ENCODE measurements around the gene RXFP2. TPM values are rescaled to one million over a fixed set of nuclear protein-coding genes. Genes with fewer than 3 reads are reported as not detected.

The RXFP2 gene
- polyA plus RNA-seq, 1 experiment: not detected

DNA sequence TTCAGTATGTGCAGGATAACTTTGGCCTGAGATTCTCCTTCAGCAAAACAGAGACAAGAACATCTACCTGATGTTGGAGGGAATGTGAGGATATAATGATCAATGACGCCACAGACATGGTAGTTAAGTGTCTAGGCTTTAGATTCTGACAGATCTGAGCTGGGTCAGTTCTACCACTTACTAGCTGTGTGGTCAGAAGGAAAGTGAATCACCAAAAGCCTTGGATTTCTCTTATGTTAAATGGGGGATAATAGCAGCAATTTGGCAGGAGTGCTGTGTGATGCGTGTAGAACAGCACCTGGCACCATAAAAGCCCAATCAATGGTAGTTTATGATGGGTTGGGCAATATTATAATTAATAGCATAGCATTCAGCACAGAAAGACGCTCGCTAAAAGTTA lies 41.7 kb downstream of the RXFP2 start:
- ChIA-PET CTCF (no interaction called here), POLR2A (no interaction called here)
- H3K27me3 ChIP-seq (ENCODE audit: control insufficient read depth, insufficient read depth, low read length): no peaks in the 10 kb centered on the region
- TF ChIP-seq, protein P1, sequence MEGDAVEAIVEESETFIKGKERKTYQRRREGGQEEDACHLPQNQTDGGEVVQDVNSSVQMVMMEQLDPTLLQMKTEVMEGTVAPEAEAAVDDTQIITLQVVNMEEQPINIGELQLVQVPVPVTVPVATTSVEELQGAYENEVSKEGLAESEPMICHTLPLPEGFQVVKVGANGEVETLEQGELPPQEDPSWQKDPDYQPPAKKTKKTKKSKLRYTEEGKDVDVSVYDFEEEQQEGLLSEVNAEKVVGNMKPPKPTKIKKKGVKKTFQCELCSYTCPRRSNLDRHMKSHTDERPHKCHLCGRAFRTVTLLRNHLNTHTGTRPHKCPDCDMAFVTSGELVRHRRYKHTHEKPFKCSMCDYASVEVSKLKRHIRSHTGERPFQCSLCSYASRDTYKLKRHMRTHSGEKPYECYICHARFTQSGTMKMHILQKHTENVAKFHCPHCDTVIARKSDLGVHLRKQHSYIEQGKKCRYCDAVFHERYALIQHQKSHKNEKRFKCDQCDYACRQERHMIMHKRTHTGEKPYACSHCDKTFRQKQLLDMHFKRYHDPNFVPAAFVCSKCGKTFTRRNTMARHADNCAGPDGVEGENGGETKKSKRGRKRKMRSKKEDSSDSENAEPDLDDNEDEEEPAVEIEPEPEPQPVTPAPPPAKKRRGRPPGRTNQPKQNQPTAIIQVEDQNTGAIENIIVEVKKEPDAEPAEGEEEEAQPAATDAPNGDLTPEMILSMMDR (IDR thresholded peaks at IDR 0.05; ENCODE audit: low read depth, low read length): no peak
- H3K4me3 ChIP-seq (ENCODE audit: low read depth, low read length): no peak overlapping the region
- no peak overlapping the region for H3K27ac ChIP-seq (ENCODE audit: low read depth, low read length)
- no peaks in the 10 kb centered on the region for H3K9me3 ChIP-seq (ENCODE audit: control insufficient read depth, insufficient read depth, low read length)
- no peak for DNase-seq (ENCODE audit: low read depth, low spot score)

DNA sequence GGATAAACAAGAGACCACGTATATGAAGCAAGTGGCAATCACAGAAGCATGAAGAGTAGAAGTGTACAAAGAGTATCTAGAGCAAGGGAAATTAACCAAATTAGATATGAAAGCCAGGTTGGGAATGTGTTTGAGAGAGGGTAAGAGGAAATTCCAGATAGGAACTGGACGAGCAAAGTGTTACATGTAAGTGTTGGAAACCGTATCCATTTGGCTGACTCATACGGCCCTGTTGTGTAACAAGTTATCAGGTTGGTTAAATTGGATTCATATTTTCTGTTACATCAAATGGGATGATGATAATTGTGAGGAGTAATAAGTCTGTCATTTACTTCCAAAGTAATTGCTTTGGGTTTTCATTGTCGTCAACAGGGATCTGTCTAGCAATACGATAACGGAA lies 46.7 kb downstream of the RXFP2 start:
- CTCF ChIA-PET: no interaction called here
- DNase-seq (ENCODE audit: low read depth, low spot score): no peak
- H3K9me3 ChIP-seq (ENCODE audit: control insufficient read depth, insufficient read depth, low read length): no peaks in the 10 kb centered on the region
- no peaks in the 10 kb centered on the region for H3K27me3 ChIP-seq (ENCODE audit: control insufficient read depth, insufficient read depth, low read length)
- H3K4me3 ChIP-seq (ENCODE audit: low read depth, low read length): no peak overlapping the region
- no peak overlapping the region for H3K27ac ChIP-seq (ENCODE audit: low read depth, low read length)
- TF ChIP-seq, protein P1 (IDR thresholded peaks at IDR 0.05; ENCODE audit: low read depth, low read length): no peak
- POLR2A ChIA-PET: no interaction called here

DNA sequence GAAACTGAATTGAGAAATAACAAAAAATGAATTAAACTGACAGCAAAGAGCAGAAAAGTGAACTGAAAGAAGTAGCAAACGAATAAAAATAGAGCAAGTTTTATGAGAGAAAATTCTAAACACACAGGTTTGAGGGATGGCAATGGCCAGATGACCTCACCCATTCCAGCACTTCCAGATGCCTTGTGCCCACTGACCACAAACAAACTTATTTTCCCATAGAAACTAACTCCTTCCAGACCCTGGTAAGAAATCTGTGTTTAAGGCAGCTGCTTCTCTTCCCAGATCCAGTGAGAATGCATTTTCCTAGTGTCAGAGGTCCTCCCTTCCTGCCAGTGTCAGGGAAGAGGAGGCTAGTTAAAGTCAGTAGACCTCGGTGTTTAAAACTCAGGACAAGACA lies 51.7 kb downstream of the RXFP2 start:
- Histone ChIP-seq H3K27me3 (ENCODE audit: control insufficient read depth, insufficient read depth, low read length) (no peaks in the 10 kb centered on the region), H3K9me3 (ENCODE audit: control insufficient read depth, insufficient read depth, low read length) (no peaks in the 10 kb centered on the region), H3K4me3 (ENCODE audit: low read depth, low read length) (no peak overlapping the region), H3K27ac (ENCODE audit: low read depth, low read length) (no peak overlapping the region)
- ChIA-PET POLR2A (no interaction called here), CTCF (no interaction called here)
- no peak for DNase-seq (ENCODE audit: low read depth, low spot score)
- TF ChIP-seq, protein P1 (IDR thresholded peaks at IDR 0.05; ENCODE audit: low read depth, low read length): no peak

GRCh38 chr13:31793246-31793645 lies 53.9 kb downstream of the RXFP2 start:
- peak; percentile 3 for DNase-seq (ENCODE audit: low read depth, low spot score)

GRCh38 chr13:31794452-31794851 lies 55.1 kb downstream of the RXFP2 start:
- TF ChIP-seq, protein P1 (IDR thresholded peaks at IDR 0.05; ENCODE audit: low read depth, low read length): no peak
- Histone ChIP-seq H3K27me3 (ENCODE audit: control insufficient read depth, insufficient read depth, low read length) (peaks cover 2% of the 10 kb centered on the region), H3K27ac (ENCODE audit: low read depth, low read length) (no peak overlapping the region), H3K4me3 (ENCODE audit: low read depth, low read length) (no peak overlapping the region), H3K9me3 (ENCODE audit: control insufficient read depth, insufficient read depth, low read length) (no peaks in the 10 kb centered on the region)
- no peak for DNase-seq (ENCODE audit: low read depth, low spot score)
- ChIA-PET CTCF (interaction anchor here (0.7 kb wide), 1 partner anchor 363 kb away, joined by 4 read pairs; no protein-coding TSS in a partner anchor), POLR2A (no interaction called here)

More at GRCh38 chr13:31793246-31793645, 53.9 kb downstream of the RXFP2 start:
- CTCF ChIA-PET: interaction anchor here (0.8 to 1.5 kb wide), 3 partner anchors 255 to 362 kb away, joined by 3 to 9 read pairs (median 5); no protein-coding TSS in a partner anchor
- Histone ChIP-seq H3K4me3 (ENCODE audit: low read depth, low read length) (no peak overlapping the region), H3K27ac (ENCODE audit: low read depth, low read length) (no peak overlapping the region), H3K9me3 (ENCODE audit: control insufficient read depth, insufficient read depth, low read length) (no peaks in the 10 kb centered on the region), H3K27me3 (ENCODE audit: control insufficient read depth, insufficient read depth, low read length) (no peaks in the 10 kb centered on the region)
- TF ChIP-seq, protein P1 (IDR thresholded peaks at IDR 0.05; ENCODE audit: low read depth, low read length): no peak
- POLR2A ChIA-PET: interaction anchor here (0.7 kb wide), 1 partner anchor 284 kb away, joined by 3 read pairs; no protein-coding TSS in a partner anchor

Data from AG04450 (cell line).